ENCODE data around the gene CELSR1.

Gene CELSR1

GRCh38 chr22:46351767-46352166, 185.7 kb downstream of the CELSR1 start:
- ChIA-PET POLR2A (ENCODE audit: low non-redundant PET) (no interaction called here), CTCF (interaction anchor here (0.6 to 0.8 kb wide), 2 partner anchors 176 to 1059 kb away, joined by 3 read pairs; no protein-coding TSS in a partner anchor)
- no peak for DNase-seq (ENCODE audit: low spot score)
- no peak for TF ChIP-seq CTCF (conservative IDR thresholded peaks at IDR 0.05; ENCODE audit: low read depth)
- H3K27ac ChIP-seq, result peak overlapping the region; percentile 81

- no peak for TF ChIP-seq CTCF (conservative IDR thresholded peaks at IDR 0.05; ENCODE audit: low read depth)
- peak overlapping the region; percentile 81 for H3K27ac ChIP-seq
- no peak for DNase-seq (ENCODE audit: low spot score)
- POLR2A ChIA-PET (ENCODE audit: low non-redundant PET), result no interaction called here
- CTCF ChIA-PET, result no interaction called here
These were observed 186.2 kb downstream of the CELSR1 start for GRCh38 chr22:46351131-46351735.

- no peak for DNase-seq (ENCODE audit: low spot score)
- TF ChIP-seq CTCF (conservative IDR thresholded peaks at IDR 0.05; ENCODE audit: low read depth), result no peak
- H3K27ac ChIP-seq, result peak overlapping the region; percentile 81
- ChIA-PET POLR2A (ENCODE audit: low non-redundant PET) (no interaction called here), CTCF (no interaction called here)
These were observed 186.8 kb downstream of the CELSR1 start for GRCh38 chr22:46350646-46351045.

DNA sequence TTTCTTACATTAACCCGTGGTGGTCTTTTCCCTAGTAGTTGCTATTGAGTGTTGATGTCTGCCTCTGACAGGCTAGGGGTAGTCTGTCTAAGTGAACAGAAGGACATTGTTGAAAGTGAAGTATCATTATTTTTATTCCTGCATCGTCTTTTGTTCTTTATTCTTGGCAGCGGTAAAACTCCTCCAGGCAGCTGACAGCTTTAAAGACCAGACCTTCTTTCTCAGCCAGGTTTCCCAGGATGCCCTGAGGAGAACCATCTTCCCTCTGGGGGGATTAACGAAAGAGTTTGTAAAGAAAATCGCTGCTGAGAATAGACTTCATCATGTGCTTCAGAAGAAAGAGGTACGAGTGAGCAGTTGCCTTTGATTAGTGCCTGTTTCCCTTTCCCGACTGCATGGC, 187.3 kb downstream of the CELSR1 start:
- H3K27ac ChIP-seq, result peak overlapping the region; percentile 81; the same call in 1 of the 2 replicates
- ChIA-PET POLR2A (ENCODE audit: low non-redundant PET) (interaction anchor here (1.1 kb wide), 1 partner anchor 9 kb away, joined by 3 read pairs; no protein-coding TSS in a partner anchor), CTCF (no interaction called here)
- TF ChIP-seq CTCF (conservative IDR thresholded peaks at IDR 0.05; ENCODE audit: low read depth), result no peak
- DNase-seq (ENCODE audit: low spot score), result no peak

DNA sequence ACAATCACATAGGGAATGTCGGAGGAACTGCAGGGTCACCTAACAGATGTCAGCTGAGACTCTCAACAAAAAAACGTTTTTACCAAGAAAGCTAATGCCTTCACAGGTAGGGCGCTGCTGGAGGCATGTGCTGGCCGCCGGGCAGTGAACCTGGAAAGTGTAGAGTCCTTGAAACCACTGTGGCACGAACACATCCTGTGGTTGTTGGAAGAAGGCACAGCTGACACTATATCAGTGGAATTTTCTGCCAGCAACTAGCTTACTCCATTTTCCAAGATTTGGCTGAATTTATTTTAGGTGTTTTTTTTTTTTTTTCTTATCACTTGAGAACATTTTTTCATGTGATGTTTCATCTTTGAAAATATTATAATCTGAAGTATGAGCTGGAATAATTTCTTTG, 187.7 kb downstream of the CELSR1 start:
- ChIA-PET CTCF (no interaction called here), POLR2A (ENCODE audit: low non-redundant PET) (interaction anchor here (1.1 kb wide), 1 partner anchor 9 kb away, joined by 3 read pairs; no protein-coding TSS in a partner anchor)
- peak overlapping the region; percentile 12; the same call in 1 of the 2 replicates for H3K27ac ChIP-seq
- no peak for TF ChIP-seq CTCF (conservative IDR thresholded peaks at IDR 0.05; ENCODE audit: low read depth)
- no peak for DNase-seq (ENCODE audit: low spot score)

DNA sequence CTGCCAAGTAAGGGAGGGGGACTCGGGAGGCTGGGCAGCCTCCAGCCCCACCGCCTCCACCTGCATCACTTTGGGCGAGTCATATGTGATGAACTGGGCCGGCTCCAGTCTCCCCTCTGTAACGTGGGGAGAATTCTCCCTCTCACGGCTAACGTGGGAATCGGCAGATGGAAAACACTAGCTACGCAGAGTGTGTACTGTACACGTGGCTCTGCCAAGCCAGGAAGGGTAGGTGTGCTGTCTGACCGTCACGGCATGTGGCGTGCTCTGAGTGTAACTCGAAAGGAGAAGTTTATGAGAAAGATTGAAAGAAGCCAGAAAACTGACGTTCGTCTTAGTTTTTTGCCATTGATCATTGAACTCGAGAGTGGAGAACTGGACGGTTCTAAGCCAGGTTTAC, 188.2 kb downstream of the CELSR1 start:
- H3K27ac ChIP-seq, result peak overlapping the region; percentile 12; the same call in 1 of the 2 replicates
- DNase-seq (ENCODE audit: low spot score), result no peak
- POLR2A ChIA-PET (ENCODE audit: low non-redundant PET), result interaction anchor here (1.1 kb wide), 1 partner anchor 8 kb away, joined by 3 read pairs; no protein-coding TSS in a partner anchor
- CTCF ChIA-PET, result no interaction called here
- TF ChIP-seq CTCF (conservative IDR thresholded peaks at IDR 0.05; ENCODE audit: low read depth), result no peak
